Trophoblast cell (in vitro differentiated cells and primary cell): ENCODE measurements around the gene PDLIM1.

Experiments used
- DNase-seq, 2 donors: peaks; one replicate each; pipeline ENCODE4 v3.0.0-alpha.2; 2016
- H2AFZ ChIP-seq: 2 replicates; pipeline ENCODE4 v1.6.1; 2013; ENCODE audit warnings: low read length, moderate library complexity, mild to moderate bottlenecking; ENCODE audit not compliant: insufficient read depth, poor library complexity
- H2AK5ac ChIP-seq: 2 replicates; pipeline ENCODE4 v1.6.1; 2013; ENCODE audit warnings: mild to moderate bottlenecking, low read length
- H2BK120ac ChIP-seq: 2 replicates; pipeline ENCODE4 v1.6.1; 2013; ENCODE audit warnings: low read length, mild to moderate bottlenecking, moderate library complexity; ENCODE audit not compliant: insufficient read depth, poor library complexity
- H2BK12ac ChIP-seq: 2 replicates; pipeline ENCODE4 v1.6.1; 2013; ENCODE audit warnings: mild to moderate bottlenecking, low read length, moderate library complexity
- H2BK5ac ChIP-seq: 2 replicates; pipeline ENCODE4 v1.6.1; 2013; ENCODE audit warnings: low read length, low read depth, moderate library complexity, mild to moderate bottlenecking; ENCODE audit not compliant: poor library complexity
- H3K14ac ChIP-seq: 2 replicates; pipeline ENCODE4 v1.6.1; 2013; ENCODE audit warnings: mild to moderate bottlenecking, low read length
- H3K18ac ChIP-seq: 2 replicates; pipeline ENCODE4 v1.6.1; 2013; ENCODE audit warnings: mild to moderate bottlenecking, low read length
- H3K23ac ChIP-seq: 2 replicates; pipeline ENCODE4 v1.6.1; 2013; ENCODE audit warnings: low read length
- H3K27ac ChIP-seq: 2 replicates; pipeline ENCODE4 v1.5.1; 2013; ENCODE audit warnings: low read depth, mild to moderate bottlenecking, inconsistent platforms, low read length, moderate library complexity
- H3K27me3 ChIP-seq: 2 replicates; pipeline ENCODE4 v1.6.1; 2013; ENCODE audit warnings: inconsistent platforms, mild to moderate bottlenecking, low read length, moderate library complexity; ENCODE audit not compliant: insufficient read depth
- H3K36me3 ChIP-seq, 2 experiments: 1 replicate in 1 of 2; 2 replicates in 1 of 2; pipeline ENCODE4 v1.6.1; 2013; ENCODE audit warnings: low read length in 2 of 2, mild to moderate bottlenecking in 2 of 2, moderate library complexity in 1 of 2; ENCODE audit not compliant: insufficient read depth in 2 of 2, control insufficient read depth in 1 of 2
- H3K4ac ChIP-seq: 2 replicates; pipeline ENCODE4 v1.6.1; 2013; ENCODE audit warnings: low read depth, mild to moderate bottlenecking, low read length, moderate library complexity
- H3K4me1 ChIP-seq, 2 experiments: 1 replicate in 1 of 2; 2 replicates in 1 of 2; pipeline ENCODE4 v1.6.1; 2013; ENCODE audit warnings: low read length in 2 of 2, mild to moderate bottlenecking in 2 of 2, moderate library complexity in 1 of 2; ENCODE audit not compliant: insufficient read depth in 2 of 2, control insufficient read depth in 1 of 2
- H3K4me2 ChIP-seq: 2 replicates; pipeline ENCODE4 v1.6.1; 2013; ENCODE audit warnings: inconsistent platforms, mild to moderate bottlenecking, low read length, moderate library complexity
- H3K4me3 ChIP-seq: 2 replicates; pipeline ENCODE4 v1.5.1; 2013; ENCODE audit warnings: mild to moderate bottlenecking, low read depth, low read length, inconsistent platforms
- H3K79me1 ChIP-seq: one replicate; pipeline ENCODE4 v1.6.1; 2013; ENCODE audit warnings: low read length
- H3K79me2 ChIP-seq: 2 replicates; pipeline ENCODE4 v1.6.1; 2013; ENCODE audit warnings: low read length, mild to moderate bottlenecking; ENCODE audit not compliant: control insufficient read depth, insufficient read depth, poor library complexity
- H3K9ac ChIP-seq: 2 replicates; pipeline ENCODE4 v1.6.1; 2013; ENCODE audit warnings: mild to moderate bottlenecking, low read length
- H3K9me3 ChIP-seq: 2 replicates; pipeline ENCODE4 v1.6.1; 2013; ENCODE audit warnings: low read depth, mild to moderate bottlenecking, control low read depth, inconsistent platforms, low read length; ENCODE audit not compliant: insufficient read depth
- H4K12ac ChIP-seq: 2 replicates; pipeline ENCODE4 v1.6.1; 2013; ENCODE audit warnings: low read depth, mild to moderate bottlenecking, low read length, moderate library complexity
- H4K8ac ChIP-seq: 2 replicates; pipeline ENCODE4 v1.6.1; 2013; ENCODE audit warnings: low read depth, mild to moderate bottlenecking, low read length, moderate library complexity
- H4K91ac ChIP-seq: one replicate; pipeline ENCODE4 v1.6.1; 2013; ENCODE audit warnings: low read depth, mild to moderate bottlenecking, low read length, moderate library complexity
- WGBS: extraction: QIAGEN DNeasy Blood & Tissue Kit; methylation state at CpG from one replicate; pipeline ENCODE4 v1.1.7; 2013; ENCODE audit warnings: missing lambda C conversion rate; ENCODE audit not compliant: insufficient read length, insufficient coverage; ENCODE audit errors: extremely low coverage; 5-methylcytosine and 5-hydroxymethylcytosine counted together

PDLIM1 gene

DNA sequence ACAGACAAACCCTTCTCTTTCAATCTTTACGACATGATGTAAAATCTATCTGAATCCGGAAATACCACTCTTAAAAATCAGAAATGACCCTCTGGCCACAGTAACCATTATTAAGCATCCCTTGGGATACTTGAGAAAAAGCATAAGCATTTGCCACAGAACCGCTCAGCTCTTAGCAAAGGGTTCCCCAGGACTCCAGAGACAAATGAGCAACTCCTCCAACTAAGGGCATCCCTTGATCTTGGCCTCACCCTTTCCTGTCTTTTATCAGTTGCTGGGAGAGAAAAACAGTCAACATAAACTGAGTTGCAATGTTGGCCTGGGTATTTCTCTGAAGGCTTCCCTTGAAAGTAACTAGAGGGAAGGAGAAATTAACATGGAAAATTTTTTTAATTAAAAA is 3.5 kb downstream of the PDLIM1 start:
- H3K4ac ChIP-seq: peak overlapping the region; percentile 34
- H3K27ac ChIP-seq: no peak overlapping the region
- H3K18ac ChIP-seq: no peak overlapping the region
- H3K27me3 ChIP-seq: no peaks in the 10 kb centered on the region
- H3K79me1 ChIP-seq: peaks cover 20% of the 10 kb centered on the region
- H3K14ac ChIP-seq: no peak overlapping the region
- H4K12ac ChIP-seq: no peak overlapping the region
- no peak overlapping the region for H2BK12ac ChIP-seq
- no peak overlapping the region for H2AK5ac ChIP-seq
- no peak overlapping the region for H3K4me3 ChIP-seq
- no peak overlapping the region for H2BK120ac ChIP-seq
- peaks cover 26% of the 10 kb centered on the region for H3K79me2 ChIP-seq
- no CpG with 5 or more reads among the region's 3 CpGs for whole genome bisulfite sequencing
- H4K8ac ChIP-seq: no peak overlapping the region
- no peak overlapping the region for H4K91ac ChIP-seq
- H2BK5ac ChIP-seq: no peak overlapping the region
- H3K9me3 ChIP-seq: peaks cover 3% of the 10 kb centered on the region
- H3K23ac ChIP-seq: no peak overlapping the region
- H3K4me1 ChIP-seq: peaks cover 13 to 27% of the 10 kb centered on the region in 2 experiments
- H3K4me2 ChIP-seq: no peak overlapping the region
- H3K9ac ChIP-seq: no peak overlapping the region
- DNase-seq: no peak
- H2AFZ ChIP-seq: no peak overlapping the region
- H3K36me3 ChIP-seq: no peaks in the 10 kb centered on the region

GRCh38 chr10:95286707-95287106 is 4.1 kb downstream of the PDLIM1 start:
- H3K14ac ChIP-seq: no peak overlapping the region
- H3K79me2 ChIP-seq: peaks cover 26% of the 10 kb centered on the region
- no peak overlapping the region for H3K9ac ChIP-seq
- WGBS: no CpG with 5 or more reads among the region's 1 CpG
- no peaks in the 10 kb centered on the region for H3K27me3 ChIP-seq
- H4K8ac ChIP-seq: no peak overlapping the region
- H2BK5ac ChIP-seq: no peak overlapping the region
- H4K12ac ChIP-seq: no peak overlapping the region
- H3K4me2 ChIP-seq: peak overlapping the region; percentile 2
- DNase-seq: no peak
- no peak overlapping the region for H2BK12ac ChIP-seq
- no peak overlapping the region for H4K91ac ChIP-seq
- H3K9me3 ChIP-seq: no peaks in the 10 kb centered on the region
- H2AK5ac ChIP-seq: no peak overlapping the region
- no peak overlapping the region for H3K18ac ChIP-seq
- H3K4me1 ChIP-seq: peaks cover 10 to 24% of the 10 kb centered on the region in 2 experiments
- H3K36me3 ChIP-seq: no peaks in the 10 kb centered on the region
- H2BK120ac ChIP-seq: no peak overlapping the region
- peaks cover 20% of the 10 kb centered on the region for H3K79me1 ChIP-seq
- H3K4me3 ChIP-seq: no peak overlapping the region
- no peak overlapping the region for H3K23ac ChIP-seq
- H3K27ac ChIP-seq: no peak overlapping the region
- peak overlapping the region; percentile 95 for H3K4ac ChIP-seq
- no peak overlapping the region for H2AFZ ChIP-seq

DNA sequence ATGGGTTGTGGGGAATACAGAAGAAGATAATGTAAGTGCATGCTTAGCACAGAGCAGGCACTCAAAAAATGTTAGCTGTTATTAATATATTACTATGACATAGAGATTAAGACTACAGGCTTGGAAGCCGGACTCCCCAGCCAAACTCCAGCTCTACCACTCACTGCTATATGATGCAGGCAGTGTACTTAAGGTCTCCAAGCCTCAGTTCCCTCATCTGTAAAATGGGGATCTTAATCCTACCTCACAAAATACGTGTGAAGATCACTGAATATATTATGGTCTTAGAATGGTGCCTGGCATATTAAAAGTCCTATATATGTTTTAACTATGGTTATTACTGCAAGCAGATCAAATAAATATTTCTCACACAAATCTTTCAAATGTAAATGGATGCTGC is 5.2 kb downstream of the PDLIM1 start:
- H3K9ac ChIP-seq: no peak overlapping the region
- no CpG with 5 or more reads among the region's 2 CpGs for WGBS

GRCh38 chr10:95284807-95285206 is 6.0 kb downstream of the PDLIM1 start:
- no peak overlapping the region for H2BK120ac ChIP-seq
- H3K36me3 ChIP-seq: no peaks in the 10 kb centered on the region
- H2BK5ac ChIP-seq: no peak overlapping the region
- DNase-seq: no peak
- H3K18ac ChIP-seq: no peak overlapping the region
- peaks cover 8 to 19% of the 10 kb centered on the region in 2 experiments for H3K4me1 ChIP-seq
- no peak overlapping the region for H3K23ac ChIP-seq
- no peak overlapping the region for H3K27ac ChIP-seq
- peak overlapping the region; percentile 11 for H3K4ac ChIP-seq
- no peak overlapping the region for H3K4me3 ChIP-seq
- no peak overlapping the region for H2BK12ac ChIP-seq
- H2AFZ ChIP-seq: no peak overlapping the region
- no peak overlapping the region for H3K14ac ChIP-seq
- H3K79me1 ChIP-seq: peaks cover 7% of the 10 kb centered on the region
- no peak overlapping the region for H4K8ac ChIP-seq
- H3K9me3 ChIP-seq: no peaks in the 10 kb centered on the region
- no peak overlapping the region for H3K4me2 ChIP-seq
- no peaks in the 10 kb centered on the region for H3K27me3 ChIP-seq
- H2AK5ac ChIP-seq: no peak overlapping the region
- no CpG with 5 or more reads among the region's 3 CpGs for WGBS
- H4K12ac ChIP-seq: no peak overlapping the region
- H4K91ac ChIP-seq: no peak overlapping the region
- H3K79me2 ChIP-seq: peaks cover 22% of the 10 kb centered on the region
- H3K9ac ChIP-seq: no peak overlapping the region

More for the DNA sequence above, 5.2 kb downstream of the PDLIM1 start:
- no peak overlapping the region for H2BK12ac ChIP-seq
- peaks cover 15% of the 10 kb centered on the region for H3K79me1 ChIP-seq
- H2BK120ac ChIP-seq: no peak overlapping the region
- H3K18ac ChIP-seq: no peak overlapping the region
- H3K27ac ChIP-seq: no peak overlapping the region
- H3K4me2 ChIP-seq: no peak overlapping the region
- no peak overlapping the region for H3K4me3 ChIP-seq
- H2BK5ac ChIP-seq: no peak overlapping the region
- no peaks in the 10 kb centered on the region for H3K36me3 ChIP-seq
- H3K4me1 ChIP-seq: peaks cover 8 to 19% of the 10 kb centered on the region in 2 experiments
- H3K4ac ChIP-seq: peak overlapping the region; percentile 29
- H3K14ac ChIP-seq: no peak overlapping the region
- H2AK5ac ChIP-seq: no peak overlapping the region
- H3K23ac ChIP-seq: no peak overlapping the region
- H3K79me2 ChIP-seq: peaks cover 29% of the 10 kb centered on the region
- H4K8ac ChIP-seq: no peak overlapping the region
- no peak for DNase-seq
- no peaks in the 10 kb centered on the region for H3K27me3 ChIP-seq
- no peak overlapping the region for H4K91ac ChIP-seq
- H4K12ac ChIP-seq: no peak overlapping the region
- H2AFZ ChIP-seq: no peak overlapping the region
- H3K9me3 ChIP-seq: no peaks in the 10 kb centered on the region
